NB4 (cell line): Measurements from ENCODE around the gene ANTXR1.

Source experiments
- POLR2A ChIP-seq: IDR thresholded peaks from 2 replicates; pipeline ENCODE4 v1.6.1; 2011; ENCODE audit warnings: mild to moderate bottlenecking; ENCODE audit not compliant: insufficient read length; ENCODE audit errors: extremely low read depth
- TF ChIP-seq, protein P1 (sequence below): IDR thresholded peaks from one replicate; pipeline ENCODE4 v1.5.1; 2012; ENCODE audit warnings: low read depth, low read length
- TF ChIP-seq, protein P2 (sequence below): IDR thresholded peaks from 2 replicates; pipeline ENCODE4 v1.6.1; 2011; ENCODE audit warnings: low read depth, low read length

DNA sequence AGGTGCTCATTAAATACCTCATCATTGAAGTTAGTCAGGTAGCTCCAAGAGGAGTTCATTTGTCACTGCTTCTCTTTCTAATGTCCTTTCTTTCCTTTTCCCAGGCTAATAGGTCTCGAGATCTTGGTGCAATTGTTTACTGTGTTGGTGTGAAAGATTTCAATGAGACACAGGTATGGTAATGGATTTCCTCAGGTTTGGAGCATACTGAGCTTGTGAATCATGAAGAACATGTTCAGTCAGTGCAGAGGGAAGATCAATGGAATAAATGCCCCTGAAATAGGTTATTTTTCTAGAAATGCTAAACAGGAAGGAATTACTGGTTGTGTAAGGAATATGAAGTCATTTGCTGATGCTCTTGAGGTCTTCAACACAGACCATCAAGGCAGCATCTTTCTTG lies 62.5 kb downstream of the ANTXR1 start:
- TF ChIP-seq POLR2A, result no peak
- TF ChIP-seq, protein P1, sequence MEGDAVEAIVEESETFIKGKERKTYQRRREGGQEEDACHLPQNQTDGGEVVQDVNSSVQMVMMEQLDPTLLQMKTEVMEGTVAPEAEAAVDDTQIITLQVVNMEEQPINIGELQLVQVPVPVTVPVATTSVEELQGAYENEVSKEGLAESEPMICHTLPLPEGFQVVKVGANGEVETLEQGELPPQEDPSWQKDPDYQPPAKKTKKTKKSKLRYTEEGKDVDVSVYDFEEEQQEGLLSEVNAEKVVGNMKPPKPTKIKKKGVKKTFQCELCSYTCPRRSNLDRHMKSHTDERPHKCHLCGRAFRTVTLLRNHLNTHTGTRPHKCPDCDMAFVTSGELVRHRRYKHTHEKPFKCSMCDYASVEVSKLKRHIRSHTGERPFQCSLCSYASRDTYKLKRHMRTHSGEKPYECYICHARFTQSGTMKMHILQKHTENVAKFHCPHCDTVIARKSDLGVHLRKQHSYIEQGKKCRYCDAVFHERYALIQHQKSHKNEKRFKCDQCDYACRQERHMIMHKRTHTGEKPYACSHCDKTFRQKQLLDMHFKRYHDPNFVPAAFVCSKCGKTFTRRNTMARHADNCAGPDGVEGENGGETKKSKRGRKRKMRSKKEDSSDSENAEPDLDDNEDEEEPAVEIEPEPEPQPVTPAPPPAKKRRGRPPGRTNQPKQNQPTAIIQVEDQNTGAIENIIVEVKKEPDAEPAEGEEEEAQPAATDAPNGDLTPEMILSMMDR, result no peak
- TF ChIP-seq, protein P2, sequence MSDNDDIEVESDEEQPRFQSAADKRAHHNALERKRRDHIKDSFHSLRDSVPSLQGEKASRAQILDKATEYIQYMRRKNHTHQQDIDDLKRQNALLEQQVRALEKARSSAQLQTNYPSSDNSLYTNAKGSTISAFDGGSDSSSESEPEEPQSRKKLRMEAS, result no peak
